ENCODE results near the gene CLRN2. TPM values are rescaled to one million over a fixed set of nuclear protein-coding genes. Genes with fewer than 3 reads are reported as not detected.

The CLRN2 gene
- total and polyA plus RNA-seq, 2 donors (not counting 3 experiments of a cell fraction or from before 2014, with no cell fraction given): not detected

- Histone ChIP-seq H3K9me1 (replicated peaks; ENCODE audit: control insufficient read depth, extremely low read depth, insufficient read depth, low read length) (no peaks in the 10 kb centered on the region), H3K4me1 (ENCODE audit: control insufficient read depth, extremely low read depth, insufficient read depth, low read length) (no peaks in the 10 kb centered on the region), H3K36me3 (ENCODE audit: control insufficient read depth in 2 of 2, extremely low read depth in 1 of 2, insufficient read depth in 2 of 2, low read length in 2 of 2) (no peaks in the 10 kb centered on the region), H3K27ac (ENCODE audit: insufficient read depth, low read depth, low read length) (no peak overlapping the region), H3K4me2 (ENCODE audit: insufficient read depth, low read length) (no peak overlapping the region), H3K9me3 (replicated peaks; ENCODE audit: control insufficient read depth, insufficient read depth, low read length) (no peaks in the 10 kb centered on the region), H3K4me3 (replicated peaks in 1 of 3; ENCODE audit: insufficient read depth in 1 of 3, low read depth in 1 of 3, low read length in 3 of 3) (no peak overlapping the region), H4K20me1 (replicated peaks; ENCODE audit: control insufficient read depth, extremely low read depth, insufficient read depth, low read length) (no peaks in the 10 kb centered on the region), H2AFZ (ENCODE audit: low read depth, low read length) (no peak overlapping the region), H3K9ac (replicated peaks; ENCODE audit: extremely low read depth, insufficient read depth, low read length) (no peak overlapping the region), H3K27me3 (ENCODE audit: control insufficient read depth in 2 of 2, insufficient read depth in 2 of 2, low read length in 2 of 2) (no peaks in the 10 kb centered on the region), H3K79me2 (ENCODE audit: control insufficient read depth, insufficient read depth, low read length) (no peaks in the 10 kb centered on the region)
- TF ChIP-seq EZH2 (IDR thresholded peaks at IDR 0.05; ENCODE audit: borderline replicate concordance, low read depth, low read length, severe bottlenecking) (no peak), POLR2AphosphoS5 (IDR thresholded peaks at IDR 0.05; ENCODE audit: insufficient read depth, low read depth, low read length) (no peak), GATA2 (IDR thresholded peaks at IDR 0.05; ENCODE audit: insufficient read depth, insufficient read length, low read depth, low read length) (no peak), FOS (IDR thresholded peaks at IDR 0.05; ENCODE audit: borderline replicate concordance, insufficient read depth, low read length) (no peak), MAX (IDR thresholded peaks at IDR 0.05; ENCODE audit: insufficient read depth, insufficient read length) (no peak), MYC (IDR thresholded peaks at IDR 0.05; ENCODE audit: low read depth, low read length) (no peak), JUN (IDR thresholded peaks at IDR 0.05; ENCODE audit: borderline replicate concordance, insufficient read depth, insufficient read length, low read depth) (no peak), CTCF (IDR thresholded peaks at IDR 0.05; ENCODE audit: extremely low read depth in 1 of 2, insufficient read depth in 1 of 2, low read depth in 1 of 2, low read length in 2 of 2) (no peak), POLR2A (IDR thresholded peaks at IDR 0.05; ENCODE audit: low read depth, low read length) (no peak)
- ChIA-PET CTCF (no interaction called here), POLR2A (no interaction called here)
- dilution Hi-C loops (cut with MboI; ENCODE audit: extremely low pct_ligation_motif_present, low sequenced_read_pairs): no loop called here
- FAIRE-seq: no peak
- BruUV-seq (replicated peaks): no TSS peak
- intact Hi-C loops (cut with micrococcal nuclease): no loop called here
- no peak for DNase-seq (ENCODE audit: low read depth, low spot score)
Measured at GRCh38 chr4:17528551-17529165, 13.7 kb downstream of the CLRN2 start.
